GM12892 (cell line): Measurements from ENCODE around the gene SET.

Source experiments
- POLR2AphosphoS5 ChIP-seq: IDR thresholded peaks from 2 replicates; pipeline ENCODE4 v1.6.1; 2011; ENCODE audit warnings: low read depth, low read length, control low read depth
- TAF1 ChIP-seq: IDR thresholded peaks from 2 replicates; pipeline ENCODE4 v1.6.1; 2011; ENCODE audit warnings: low read depth, mild to moderate bottlenecking, control low read depth, low read length, borderline replicate concordance

DNA sequence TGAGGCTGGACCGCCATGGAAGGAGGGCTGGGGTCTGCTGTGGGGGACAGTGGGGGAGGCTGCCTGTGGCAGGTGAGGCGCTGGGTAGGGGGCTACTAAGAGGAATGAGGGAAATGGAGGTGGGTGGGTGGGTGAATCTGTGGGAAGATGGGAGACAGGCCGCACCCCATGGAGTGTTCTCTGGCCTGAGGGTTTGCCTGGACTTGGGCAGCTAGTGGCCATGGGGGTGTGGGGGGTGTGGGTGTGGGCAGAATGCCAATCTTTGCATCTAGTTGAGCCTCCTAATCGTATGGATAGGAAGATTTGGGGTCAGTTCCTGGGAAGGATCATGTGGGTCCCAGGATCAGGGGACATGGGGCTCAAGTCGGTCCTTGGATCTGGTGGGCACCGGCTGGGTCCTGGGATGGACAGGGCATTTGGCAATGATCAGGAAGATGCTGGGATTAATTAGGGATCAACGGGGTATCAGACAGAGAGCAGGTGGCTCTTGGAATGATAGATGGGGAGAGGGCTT, 34.4 kb downstream of the SET start:
- TF ChIP-seq POLR2AphosphoS5 (no peak), TAF1 (no peak)
